ENCODE measurements around the gene VPS13D. TPM values are rescaled to one million over a fixed set of nuclear protein-coding genes. Genes with fewer than 3 reads are reported as not detected.

VPS13D gene
- total RNA-seq, 1 experiment from 2014 or later = 31.6 TPM

DNA sequence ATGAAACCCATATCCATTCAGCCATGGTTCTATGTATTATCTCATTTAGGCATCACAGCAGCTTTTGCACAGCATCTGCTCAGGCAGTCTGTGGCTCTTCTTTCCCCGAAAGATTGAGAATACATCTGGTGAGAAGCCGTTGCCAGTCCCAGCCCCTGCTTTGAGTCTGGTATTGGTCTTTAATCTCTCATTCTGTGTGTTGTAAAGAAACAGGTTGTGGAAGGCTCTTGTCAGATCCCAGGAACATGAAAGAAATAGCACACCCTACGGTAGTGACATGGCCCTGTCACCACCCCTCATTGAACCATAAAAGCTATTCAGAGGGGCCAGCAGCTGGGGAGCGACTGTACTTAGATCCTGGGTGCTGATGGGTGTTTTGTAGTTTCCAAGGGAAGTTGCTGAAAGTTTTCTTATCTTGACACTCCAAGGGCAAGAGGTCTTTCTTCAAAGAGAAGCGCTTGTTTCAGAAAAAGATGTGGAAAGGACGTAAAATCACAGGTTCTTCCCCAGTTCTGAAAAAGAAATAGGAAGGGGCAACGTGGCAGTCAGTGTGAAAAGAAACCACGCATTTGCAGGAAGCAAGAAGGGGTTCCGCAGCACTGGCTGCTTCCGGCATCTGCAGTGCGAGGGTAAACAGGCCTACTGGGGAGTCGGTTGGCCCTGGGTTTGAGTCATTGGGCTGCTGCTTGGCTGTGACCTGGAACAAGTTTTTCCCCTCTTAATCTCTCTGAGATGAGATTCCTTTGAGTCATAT, 243.1 kb downstream of the VPS13D start:
- intact Hi-C loops (cut with micrococcal nuclease) = no loop called here
- H3K9me2 ChIP-seq (ENCODE audit: insufficient read depth) = no peaks in the 10 kb centered on the region
- H4K20me1 ChIP-seq (ENCODE audit: insufficient read depth) = no peaks in the 10 kb centered on the region
- peaks cover 0 to 11% of the 10 kb centered on the region in 2 experiments; a peak in 1 of 4 replicates for H3K9me3 ChIP-seq (ENCODE audit: control insufficient read depth in 1 of 2, insufficient read depth in 1 of 2, low read depth in 1 of 2, low read length in 2 of 2)
- H3K27me3 ChIP-seq (ENCODE audit: insufficient read depth, low read length) = no peaks in the 10 kb centered on the region
- H3K9ac ChIP-seq (ENCODE audit: low read length) = no peak overlapping the region
- BruUV-seq (replicated peaks) = no TSS peak
- no peak overlapping the region for H3K4me3 ChIP-seq (replicated peaks in 1 of 2; ENCODE audit: low read depth in 1 of 2, low read length in 2 of 2)
- POLR2A ChIA-PET = no interaction called here
- no peak overlapping the region for H2AFZ ChIP-seq (ENCODE audit: low read depth, low read length, poor library complexity, severe bottlenecking)
- CTCF ChIA-PET = no interaction called here
- DNase-seq (ENCODE audit: low read depth, low spot score) = no peak
- TF ChIP-seq ZNF274 (IDR thresholded peaks at IDR 0.05; ENCODE audit: low read depth, low read length) (no peak), SRF (IDR thresholded peaks at IDR 0.05; ENCODE audit: low read depth) (no peak), POLR2AphosphoS5 (IDR thresholded peaks at IDR 0.05; ENCODE audit: low read depth, low read length) (no peak), SIN3A (IDR thresholded peaks at IDR 0.05; ENCODE audit: low read depth) (no peak), EZH2phosphoT487 (IDR thresholded peaks at IDR 0.05; ENCODE audit: borderline replicate concordance) (no peak), YY1 (IDR thresholded peaks at IDR 0.05; ENCODE audit: extremely low read depth, insufficient replicate concordance, low read depth, low read length) (no peak)
- TF ChIP-seq, protein P1, sequence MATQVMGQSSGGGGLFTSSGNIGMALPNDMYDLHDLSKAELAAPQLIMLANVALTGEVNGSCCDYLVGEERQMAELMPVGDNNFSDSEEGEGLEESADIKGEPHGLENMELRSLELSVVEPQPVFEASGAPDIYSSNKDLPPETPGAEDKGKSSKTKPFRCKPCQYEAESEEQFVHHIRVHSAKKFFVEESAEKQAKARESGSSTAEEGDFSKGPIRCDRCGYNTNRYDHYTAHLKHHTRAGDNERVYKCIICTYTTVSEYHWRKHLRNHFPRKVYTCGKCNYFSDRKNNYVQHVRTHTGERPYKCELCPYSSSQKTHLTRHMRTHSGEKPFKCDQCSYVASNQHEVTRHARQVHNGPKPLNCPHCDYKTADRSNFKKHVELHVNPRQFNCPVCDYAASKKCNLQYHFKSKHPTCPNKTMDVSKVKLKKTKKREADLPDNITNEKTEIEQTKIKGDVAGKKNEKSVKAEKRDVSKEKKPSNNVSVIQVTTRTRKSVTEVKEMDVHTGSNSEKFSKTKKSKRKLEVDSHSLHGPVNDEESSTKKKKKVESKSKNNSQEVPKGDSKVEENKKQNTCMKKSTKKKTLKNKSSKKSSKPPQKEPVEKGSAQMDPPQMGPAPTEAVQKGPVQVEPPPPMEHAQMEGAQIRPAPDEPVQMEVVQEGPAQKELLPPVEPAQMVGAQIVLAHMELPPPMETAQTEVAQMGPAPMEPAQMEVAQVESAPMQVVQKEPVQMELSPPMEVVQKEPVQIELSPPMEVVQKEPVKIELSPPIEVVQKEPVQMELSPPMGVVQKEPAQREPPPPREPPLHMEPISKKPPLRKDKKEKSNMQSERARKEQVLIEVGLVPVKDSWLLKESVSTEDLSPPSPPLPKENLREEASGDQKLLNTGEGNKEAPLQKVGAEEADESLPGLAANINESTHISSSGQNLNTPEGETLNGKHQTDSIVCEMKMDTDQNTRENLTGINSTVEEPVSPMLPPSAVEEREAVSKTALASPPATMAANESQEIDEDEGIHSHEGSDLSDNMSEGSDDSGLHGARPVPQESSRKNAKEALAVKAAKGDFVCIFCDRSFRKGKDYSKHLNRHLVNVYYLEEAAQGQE (IDR thresholded peaks at IDR 0.05; ENCODE audit: low read depth) = no peak
- H3K36me3 ChIP-seq (ENCODE audit: control insufficient read depth in 1 of 2, insufficient read depth in 2 of 2, low read length in 2 of 2) = no peaks in the 10 kb centered on the region
- RAD21 ChIA-PET (ENCODE audit: low non-redundant PET in 1 of 2, low total read pairs in 2 of 2, uncharacterized antibody in 2 of 2, unreplicated experiment in 2 of 2) = no interaction called here
- H3K79me2 ChIP-seq (ENCODE audit: insufficient read depth, low read length) = no peaks in the 10 kb centered on the region
- no peak overlapping the region for H3K27ac ChIP-seq (ENCODE audit: low read depth, low read length)
- no peak overlapping the region for H3K4me2 ChIP-seq (ENCODE audit: low read length)
- peaks cover 61 to 82% of the 10 kb centered on the region in 2 experiments for H3K4me1 ChIP-seq (ENCODE audit: control insufficient read depth in 1 of 2, insufficient read depth in 2 of 2, low read length in 2 of 2)
- ATAC-seq = no peak

Measured in HCT116 (cell line).